Stimulated activated CD4-positive, alpha-beta T cell treated with anti-CD3 and anti-CD28 coated beads, Interleukin-1b, Interleukin-23, amount 100 ng/mL, for 48 hours (primary cell): ENCODE results near the gene ASIC2.

ENCODE experiments used
- DNase-seq: peaks from one replicate; pipeline ENCODE4 v3.0.0-alpha.2; 2020

ASIC2 gene

DNA sequence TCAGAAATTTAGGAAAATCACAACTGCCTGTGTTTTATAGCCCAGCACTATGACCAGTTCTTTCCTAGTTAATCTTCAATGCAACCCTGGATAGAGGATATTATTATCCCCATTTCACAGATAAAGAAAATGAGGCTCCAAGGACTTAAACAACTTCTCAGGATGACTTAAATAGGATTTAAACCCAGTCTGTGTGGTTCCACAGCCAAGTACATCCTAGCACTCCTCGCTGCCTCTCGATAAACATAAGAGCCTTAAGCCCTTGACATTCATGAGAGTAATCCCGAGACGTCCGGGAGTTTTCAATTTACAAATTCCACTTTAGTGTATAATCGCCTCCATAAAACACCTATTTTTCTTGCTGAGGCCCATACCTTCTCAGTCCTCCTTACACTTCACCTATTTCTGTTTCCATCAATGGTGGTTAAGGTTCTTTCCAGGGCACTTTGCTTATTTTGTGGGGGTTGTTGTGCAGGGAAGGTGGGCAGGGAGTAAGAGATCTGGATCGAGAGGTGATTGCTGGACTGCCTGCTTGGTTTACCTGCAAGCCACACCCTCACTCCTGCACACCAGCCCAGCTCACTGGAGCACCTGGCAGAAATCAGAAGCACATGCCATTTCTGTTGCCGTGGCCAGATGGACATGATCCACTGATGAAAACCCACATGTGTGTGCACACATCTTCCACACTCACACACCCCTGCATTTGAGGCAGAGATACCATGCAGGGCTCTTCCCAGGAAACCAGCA lies 50.5 kb downstream of the ASIC2 start:
- no peak for DNase-seq

- no peak for DNase-seq
These were observed 51.7 kb downstream of the ASIC2 start for GRCh38 chr17:33241390-33241789.

DNA sequence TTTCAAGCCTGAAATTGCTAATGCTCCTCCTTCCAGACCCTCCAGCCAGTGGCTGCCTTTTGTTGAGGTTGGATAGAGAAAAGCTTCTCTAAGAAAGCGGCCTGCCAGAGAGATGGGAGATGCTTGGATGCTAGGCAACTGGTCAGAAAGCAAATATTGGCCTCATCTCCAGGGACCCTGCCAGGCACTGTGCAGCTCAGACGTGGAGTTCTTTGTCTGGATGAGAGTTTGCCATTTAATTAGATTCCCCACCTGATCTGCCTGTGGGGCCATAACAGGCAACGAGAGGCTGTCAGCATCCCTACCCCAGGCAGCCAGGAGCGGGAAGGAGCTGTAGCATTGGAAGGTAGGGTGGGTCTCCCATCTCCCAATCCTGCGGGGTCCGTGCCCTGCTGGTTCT lies 52.7 kb downstream of the ASIC2 start:
- DNase-seq, result no peak

DNA sequence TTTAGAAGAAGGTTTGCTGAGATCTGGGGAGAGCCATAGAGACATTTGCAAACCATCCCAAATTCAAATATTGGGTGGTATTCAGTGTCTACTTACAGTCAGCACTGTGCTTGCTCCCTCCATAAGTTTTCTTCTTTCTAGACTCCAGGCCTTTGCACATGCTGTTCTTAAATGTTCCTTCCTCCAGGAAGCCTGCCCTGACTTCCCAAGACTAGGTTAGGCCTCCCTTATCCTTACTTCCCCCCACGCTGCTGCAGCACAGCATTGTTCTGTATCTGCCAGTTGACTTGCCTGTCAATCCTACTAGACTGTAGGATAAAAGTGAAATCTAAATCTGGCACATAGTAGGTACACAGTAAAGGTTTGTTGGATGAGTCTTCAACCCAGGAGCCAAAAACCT lies 53.4 kb downstream of the ASIC2 start:
- DNase-seq, result no peak

- peak; percentile 14 for DNase-seq
These were observed 58.0 kb downstream of the ASIC2 start for GRCh38 chr17:33234930-33235685.

DNA sequence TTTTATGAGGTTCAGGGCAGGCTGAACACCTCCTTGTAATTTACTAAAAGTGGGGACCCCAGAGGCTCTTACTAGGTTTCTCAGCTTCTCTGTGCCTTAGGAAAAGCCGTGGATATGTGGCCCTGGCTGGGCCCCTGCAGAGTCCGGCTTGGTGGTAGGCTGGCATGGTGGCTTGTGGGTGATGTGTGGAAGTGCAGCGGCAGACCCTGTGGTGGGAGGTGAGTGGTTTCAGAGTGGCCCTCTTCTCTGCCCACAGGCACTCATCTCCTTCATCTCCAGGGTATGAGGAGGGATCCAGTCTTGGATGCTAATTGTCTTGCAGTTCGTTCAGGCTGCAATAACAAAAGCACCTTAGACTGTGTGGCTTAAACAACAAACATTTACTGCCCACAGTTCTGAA lies 58.9 kb downstream of the ASIC2 start:
- no peak for DNase-seq

GRCh38 chr17:33233811-33234177 lies 59.3 kb downstream of the ASIC2 start:
- no peak for DNase-seq

DNA sequence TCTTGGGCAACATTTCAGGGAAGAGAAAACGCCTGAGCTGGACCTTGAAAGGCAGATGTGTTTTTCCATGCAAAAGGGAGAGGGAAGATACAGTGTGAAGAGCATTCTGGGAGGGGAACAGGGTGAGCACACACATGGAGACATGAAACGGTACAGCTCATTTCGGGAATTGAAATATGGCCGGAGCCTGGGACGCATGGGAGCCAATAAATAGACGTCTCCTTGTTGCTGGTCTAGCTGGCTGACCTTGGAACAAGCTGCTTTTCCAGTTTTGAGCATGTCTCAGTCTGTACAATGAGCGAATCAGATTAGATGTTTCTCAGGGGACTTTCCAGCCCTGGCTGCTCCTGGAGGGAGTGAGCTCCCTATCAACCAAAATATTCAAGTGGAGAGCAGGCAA lies 63.6 kb downstream of the ASIC2 start:
- DNase-seq, result no peak

DNA sequence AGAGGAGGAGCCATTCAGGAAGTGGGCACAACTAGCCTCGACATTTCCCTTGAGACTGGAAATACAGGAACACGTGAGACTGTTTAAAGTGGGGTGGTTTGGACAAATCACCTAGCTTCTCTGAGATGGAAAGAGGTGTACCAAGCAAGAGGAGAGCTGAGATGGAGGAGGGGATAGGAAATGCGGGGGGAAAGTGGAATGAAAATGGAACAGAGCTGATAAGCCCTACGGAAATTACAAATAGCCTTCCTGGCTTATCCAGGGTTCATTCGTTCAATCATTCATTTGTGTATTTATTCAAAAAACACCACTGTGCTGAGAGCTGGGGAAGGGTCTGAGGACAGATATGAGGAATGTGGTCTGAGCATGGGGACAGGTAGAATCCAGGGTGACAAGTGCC lies 64.1 kb downstream of the ASIC2 start:
- DNase-seq, result no peak

GRCh38 chr17:33228548-33228947 lies 64.5 kb downstream of the ASIC2 start:
- DNase-seq, result no peak

DNA sequence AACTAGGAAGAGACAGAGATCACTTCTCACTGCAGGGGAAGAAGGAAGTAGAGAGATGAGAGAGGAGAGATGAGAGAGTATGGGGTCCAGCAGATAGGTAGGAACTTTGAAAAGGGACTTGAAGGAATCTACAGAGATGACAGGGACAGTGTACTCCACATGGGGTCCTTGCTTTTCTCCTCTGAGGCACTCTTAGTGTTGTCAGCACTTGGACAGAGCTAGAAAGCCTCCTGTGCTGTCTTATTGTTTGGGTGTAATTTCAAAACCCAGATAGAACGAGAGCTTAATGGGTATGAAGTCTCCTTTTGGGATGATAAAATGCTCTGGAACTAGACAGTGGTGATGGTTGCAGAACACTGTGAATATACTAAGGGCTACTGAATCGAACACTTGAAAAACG lies 65.2 kb downstream of the ASIC2 start:
- DNase-seq, result no peak

- DNase-seq, result no peak
These were observed 67.1 kb downstream of the ASIC2 start for GRCh38 chr17:33225994-33226393.

DNA sequence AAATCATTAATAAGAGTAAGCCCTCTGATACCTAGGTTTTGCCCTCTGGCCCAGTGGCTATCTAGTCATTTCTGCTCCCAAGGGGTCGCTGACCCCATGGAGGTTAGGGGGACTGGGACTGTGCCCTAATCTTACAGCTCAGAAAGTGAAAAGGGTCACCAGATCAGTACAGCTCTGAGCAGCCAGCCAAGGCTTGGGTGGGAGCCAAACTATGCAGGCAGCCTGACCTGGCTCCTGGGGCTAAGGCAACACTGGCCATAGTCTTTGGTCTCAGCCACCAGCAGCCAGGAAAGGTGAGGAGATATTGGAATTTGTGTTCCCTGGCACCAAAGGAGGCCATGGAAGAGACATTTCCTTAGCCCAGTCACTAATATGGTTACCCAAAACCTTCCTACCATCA lies 67.6 kb downstream of the ASIC2 start:
- no peak for DNase-seq

- no peak for DNase-seq
These were observed 73.1 kb downstream of the ASIC2 start for GRCh38 chr17:33220036-33220435.

- DNase-seq, result no peak
These were observed 74.1 kb downstream of the ASIC2 start for GRCh38 chr17:33218698-33219601.

DNA sequence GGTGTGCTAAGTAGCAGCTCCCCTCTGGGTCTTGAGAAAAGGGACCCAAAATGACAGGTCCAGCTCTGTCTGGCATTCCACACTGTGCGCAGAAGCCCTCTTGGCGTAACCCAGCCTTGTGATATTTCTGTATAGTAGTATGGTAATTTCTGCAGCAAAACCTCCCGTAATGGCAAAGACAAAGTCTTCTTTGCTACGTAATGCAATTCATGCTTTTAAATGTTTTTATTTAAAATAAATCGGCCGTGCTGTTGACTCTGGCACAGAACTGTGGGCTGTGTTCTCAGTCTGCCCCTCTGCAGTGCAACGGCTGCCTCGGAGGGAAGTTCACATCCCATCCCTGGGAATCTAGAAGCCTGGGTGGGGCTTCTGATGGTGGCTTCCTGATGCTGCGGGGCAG lies 75.2 kb downstream of the ASIC2 start:
- DNase-seq, result no peak

GRCh38 chr17:33214996-33215395 lies 78.1 kb downstream of the ASIC2 start:
- DNase-seq, result no peak

DNA sequence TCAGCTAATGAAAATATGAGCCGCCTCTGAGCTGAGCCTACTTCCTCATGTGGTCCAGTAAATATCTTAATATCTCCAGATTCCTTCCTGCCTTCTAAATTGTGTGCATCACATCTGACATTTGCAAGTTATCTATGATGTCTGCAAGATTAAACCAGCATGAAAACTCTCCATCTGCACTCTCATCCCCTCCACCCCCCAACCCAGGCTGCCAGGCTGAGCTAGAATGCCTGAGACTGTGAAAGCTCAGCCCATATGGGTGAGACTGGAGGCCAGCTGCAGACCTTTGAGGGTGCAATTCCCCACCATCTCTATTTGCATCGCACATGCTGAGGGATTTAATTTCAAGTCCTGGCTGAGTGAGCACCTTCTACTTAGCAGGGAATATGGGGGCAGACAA lies 82.8 kb downstream of the ASIC2 start:
- DNase-seq, result no peak

GRCh38 chr17:33209671-33210070 lies 83.4 kb downstream of the ASIC2 start:
- no peak for DNase-seq

DNA sequence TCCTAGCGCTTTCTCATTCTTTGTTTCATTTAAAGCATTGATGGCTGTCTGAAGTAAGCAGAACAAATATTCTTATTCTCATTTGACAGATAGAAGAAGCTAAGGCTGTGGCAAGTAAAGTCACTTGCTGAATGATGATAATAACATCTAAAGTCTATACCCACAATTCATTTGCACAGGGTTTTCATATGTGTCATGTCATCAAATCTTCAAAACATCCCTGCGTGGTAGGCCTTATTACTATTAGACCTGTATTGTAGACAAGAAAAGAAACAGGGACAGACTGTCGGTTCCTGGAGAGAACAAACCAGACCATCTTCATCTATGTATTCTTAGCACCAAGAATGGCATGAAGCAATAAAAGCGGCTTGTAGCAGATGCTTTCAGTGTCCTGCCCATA lies 85.9 kb downstream of the ASIC2 start:
- no peak for DNase-seq

DNA sequence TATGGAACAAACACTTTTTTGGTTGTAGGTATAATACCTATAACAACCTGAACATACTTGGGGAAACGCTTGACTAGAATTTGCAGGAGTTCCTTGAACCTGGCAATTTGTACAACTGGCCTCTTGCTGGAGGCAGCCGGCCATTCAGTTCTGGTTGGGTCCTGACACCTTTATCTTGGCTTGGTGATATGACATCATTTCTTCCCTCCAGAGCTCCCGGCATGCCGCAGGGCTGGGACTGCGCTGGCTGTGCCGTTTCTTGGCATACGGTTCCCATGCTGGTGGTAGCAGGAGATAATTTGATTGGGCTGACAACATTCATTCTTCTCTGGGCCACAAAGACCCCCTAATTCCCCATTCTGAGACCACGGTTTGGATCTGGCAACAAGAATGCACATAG lies 87.5 kb downstream of the ASIC2 start:
- no peak for DNase-seq

GRCh38 chr17:33204701-33205100 lies 88.4 kb downstream of the ASIC2 start:
- DNase-seq, result no peak

DNA sequence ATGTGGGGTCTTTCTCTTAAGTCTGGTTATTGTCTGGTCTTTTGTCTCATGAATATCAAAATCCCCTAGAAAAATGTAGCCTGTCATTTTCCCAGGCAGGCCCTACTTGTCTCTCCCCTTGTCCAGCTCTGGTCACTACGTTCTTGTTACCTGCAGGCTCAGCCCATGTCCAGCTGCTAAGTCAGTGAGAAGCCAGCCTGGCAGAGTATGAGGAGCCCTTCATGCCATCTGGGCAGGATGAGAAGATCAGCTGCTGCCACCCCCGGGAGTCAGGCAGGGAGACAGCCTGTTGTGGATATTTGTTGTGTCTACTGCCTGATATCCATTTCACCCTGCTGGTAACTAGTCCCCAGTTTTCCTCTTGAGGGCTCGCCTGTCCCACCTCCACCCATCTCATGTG lies 88.9 kb downstream of the ASIC2 start:
- DNase-seq, result no peak
